ENCODE results near the gene MSH2.
"Not testable (repeated sequence)": the region's sequence is repeated elsewhere in the genome, so short reads cannot be mapped to it uniquely, and the experiment has no call there.

Gene MSH2

GRCh38 chr2:47437287-47437686 lies 34.3 kb downstream of the MSH2 start:
- Mint-ChIP-seq H3K4me3 (no peak overlapping the region), H3K27ac (no peak overlapping the region), H3K9me3 (peaks cover 26% of the 10 kb centered on the region), H3K36me3 (ENCODE audit: low read depth) (peaks cover 58% of the 10 kb centered on the region), H3K27me3 (ENCODE audit: low read depth, poor library complexity) (peaks cover 3% of the 10 kb centered on the region), H3K4me1 (no peaks in the 10 kb centered on the region)
- no peak for DNase-seq
- peak; percentile 32 for TF ChIP-seq CTCF (IDR thresholded peaks at IDR 0.05)

- H3K27me3 Mint-ChIP-seq (ENCODE audit: low read depth, poor library complexity), result peaks cover 3% of the 10 kb centered on the region
- no peak for TF ChIP-seq CTCF (IDR thresholded peaks at IDR 0.05)
- H3K36me3 Mint-ChIP-seq (ENCODE audit: low read depth), result peaks cover 60% of the 10 kb centered on the region
- H3K4me3 Mint-ChIP-seq, result no peak overlapping the region
- H3K9me3 Mint-ChIP-seq, result peaks cover 22% of the 10 kb centered on the region
- no peak for DNase-seq
- H3K4me1 Mint-ChIP-seq, result no peaks in the 10 kb centered on the region
- peak overlapping the region; percentile 33 for H3K27ac Mint-ChIP-seq
Observed at GRCh38 chr2:47438106-47438505, 35.1 kb downstream of the MSH2 start.

- Mint-ChIP-seq H3K9me3 (peaks cover 22% of the 10 kb centered on the region), H3K36me3 (ENCODE audit: low read depth) (peaks cover 63% of the 10 kb centered on the region), H3K27me3 (ENCODE audit: low read depth, poor library complexity) (peaks cover 3% of the 10 kb centered on the region), H3K27ac (no peak overlapping the region), H3K4me1 (no peaks in the 10 kb centered on the region), H3K4me3 (no peak overlapping the region)
- TF ChIP-seq CTCF (IDR thresholded peaks at IDR 0.05), result no peak
- DNase-seq, result no peak
Observed at GRCh38 chr2:47438783-47439182, 35.8 kb downstream of the MSH2 start.

GRCh38 chr2:47451790-47452189 lies 48.8 kb downstream of the MSH2 start:
- TF ChIP-seq CTCF (IDR thresholded peaks at IDR 0.05), result no peak
- no peak overlapping the region for H3K27ac Mint-ChIP-seq
- H3K27me3 Mint-ChIP-seq (ENCODE audit: low read depth, poor library complexity), result no peaks in the 10 kb centered on the region
- H3K36me3 Mint-ChIP-seq (ENCODE audit: low read depth), result peaks cover 80% of the 10 kb centered on the region
- peaks cover 4% of the 10 kb centered on the region for H3K9me3 Mint-ChIP-seq
- no peak for DNase-seq
- no peak overlapping the region for H3K4me3 Mint-ChIP-seq
- no peaks in the 10 kb centered on the region for H3K4me1 Mint-ChIP-seq

- H3K4me1 Mint-ChIP-seq, result no peaks in the 10 kb centered on the region
Observed at GRCh38 chr2:47452761-47453160, 49.8 kb downstream of the MSH2 start.

GRCh38 chr2:47454818-47455217 lies 51.9 kb downstream of the MSH2 start:
- H3K27me3 Mint-ChIP-seq (ENCODE audit: low read depth, poor library complexity); H3K27ac Mint-ChIP-seq; H3K4me1 Mint-ChIP-seq; DNase-seq; H3K4me3 Mint-ChIP-seq; H3K9me3 Mint-ChIP-seq: not testable (repeated sequence)
- peaks cover 86% of the 10 kb centered on the region for H3K36me3 Mint-ChIP-seq (ENCODE audit: low read depth)

More at GRCh38 chr2:47452761-47453160, 49.8 kb downstream of the MSH2 start:
- Mint-ChIP-seq H3K9me3 (peaks cover 4% of the 10 kb centered on the region), H3K27ac (peak overlapping the region; percentile 10), H3K4me3 (no peak overlapping the region), H3K36me3 (ENCODE audit: low read depth) (peaks cover 87% of the 10 kb centered on the region), H3K27me3 (ENCODE audit: low read depth, poor library complexity) (peaks cover 3% of the 10 kb centered on the region)
- no peak for TF ChIP-seq CTCF (IDR thresholded peaks at IDR 0.05)
- no peak for DNase-seq
